CD4-positive, alpha-beta T cell treated with Interleukin-17A for 4 hours (primary cell): ENCODE measurements around the gene CLHC1.
"Not testable (repeated sequence)": the region's sequence is repeated elsewhere in the genome, so short reads cannot be mapped to it uniquely, and the experiment has no call there.

Experiments
- DNase-seq: peaks from one replicate; pipeline ENCODE4 v3.0.0-alpha.2; 2020; ENCODE audit warnings: mixed read lengths

The CLHC1 gene

DNA sequence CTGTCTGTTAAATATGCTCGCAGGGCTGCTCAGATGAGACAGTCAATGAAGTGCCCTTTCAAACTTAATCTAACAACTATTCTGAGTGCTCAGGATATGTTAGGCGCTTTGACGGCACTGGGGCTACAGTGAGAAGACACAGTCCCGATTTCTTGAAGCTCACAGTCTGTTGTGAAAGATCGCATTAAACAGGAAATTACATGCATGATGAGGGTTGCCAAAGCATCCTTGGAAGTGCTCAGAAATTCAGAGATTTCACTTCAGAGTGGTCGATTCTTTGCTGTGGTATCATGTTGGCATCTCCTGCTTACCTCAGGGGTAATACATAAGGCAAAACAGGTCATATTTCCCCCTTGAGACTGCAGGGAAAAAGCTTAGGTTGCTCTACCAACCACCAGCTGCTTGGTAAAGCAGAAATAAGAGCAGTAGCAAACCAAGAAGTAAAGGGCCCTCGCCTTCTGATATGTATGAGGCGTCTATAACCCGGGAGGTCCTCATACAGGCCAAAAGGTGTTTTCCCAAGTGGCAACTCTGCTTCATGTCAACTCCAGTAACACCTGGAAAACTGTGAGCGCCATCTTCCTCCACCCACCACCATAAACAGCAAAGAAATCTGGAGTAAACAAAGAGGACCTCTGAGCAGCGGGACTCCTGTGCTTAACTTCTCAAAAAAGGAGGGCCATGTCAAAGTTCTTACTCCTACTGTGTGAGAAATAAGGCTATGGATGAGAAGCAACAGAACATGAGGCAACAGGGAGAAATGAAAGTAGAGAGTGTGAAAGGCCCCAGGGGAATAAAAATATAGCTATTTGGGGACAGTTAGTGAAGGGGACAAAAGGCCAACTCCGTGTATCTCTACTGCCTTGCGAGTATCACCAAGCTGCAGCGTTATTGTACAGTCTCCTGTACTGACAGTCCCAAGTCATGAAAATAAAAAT is 79.3 kb downstream of the CLHC1 start:
- DNase-seq, result no peak

DNA sequence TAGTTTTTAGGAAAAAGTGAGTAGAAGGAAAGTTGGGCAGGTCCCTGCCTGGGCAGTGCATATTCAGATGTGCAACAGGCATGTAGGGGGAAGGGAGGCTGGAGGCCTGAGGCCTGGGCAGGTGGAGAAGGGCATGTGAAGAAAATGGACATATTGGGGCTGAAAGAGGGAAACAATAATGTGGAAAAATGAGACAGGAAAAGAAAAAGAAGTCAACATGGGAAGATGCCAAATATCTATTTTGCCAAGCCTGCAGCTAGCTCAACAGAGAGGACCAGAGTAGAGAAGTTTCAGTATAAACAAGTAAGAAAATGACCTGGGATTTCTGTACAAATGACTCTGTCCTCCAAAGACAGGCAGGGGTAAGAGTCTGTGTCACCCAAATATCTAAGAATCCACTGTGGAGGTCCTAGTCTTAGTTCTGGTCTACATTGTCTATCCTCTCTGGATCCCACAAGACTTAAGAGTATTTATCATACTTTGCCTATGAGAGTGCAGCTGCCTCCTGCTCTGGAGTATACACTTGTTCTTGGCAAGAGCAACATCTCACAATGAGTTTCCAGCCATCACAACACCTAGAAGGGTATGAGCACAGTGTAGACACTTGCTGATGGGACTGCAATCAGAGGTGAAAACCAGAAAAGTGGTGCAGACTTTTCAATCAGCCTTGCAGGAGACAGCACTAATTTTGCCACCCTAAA is 80.2 kb downstream of the CLHC1 start:
- no peak for DNase-seq

DNA sequence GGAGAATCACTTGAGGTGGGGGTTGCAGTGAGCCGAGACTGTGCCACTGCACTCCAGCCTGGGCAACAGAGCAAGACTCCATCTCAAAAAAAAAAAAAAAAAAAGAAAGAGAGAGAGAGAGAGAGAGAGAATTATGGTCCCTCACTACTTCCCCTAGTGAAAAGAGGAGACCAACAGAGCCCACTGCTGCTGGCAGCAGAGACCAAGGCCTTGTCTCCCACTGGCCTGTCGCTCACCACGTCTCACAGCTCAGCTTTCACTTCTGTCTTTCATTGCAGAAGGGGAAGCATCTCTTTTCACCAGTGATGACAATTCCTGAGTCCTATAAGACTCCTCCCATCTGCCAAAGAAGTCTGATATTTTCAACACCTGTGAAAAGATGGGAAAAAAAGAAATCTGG is 81.3 kb downstream of the CLHC1 start:
- DNase-seq, result no peak

DNA sequence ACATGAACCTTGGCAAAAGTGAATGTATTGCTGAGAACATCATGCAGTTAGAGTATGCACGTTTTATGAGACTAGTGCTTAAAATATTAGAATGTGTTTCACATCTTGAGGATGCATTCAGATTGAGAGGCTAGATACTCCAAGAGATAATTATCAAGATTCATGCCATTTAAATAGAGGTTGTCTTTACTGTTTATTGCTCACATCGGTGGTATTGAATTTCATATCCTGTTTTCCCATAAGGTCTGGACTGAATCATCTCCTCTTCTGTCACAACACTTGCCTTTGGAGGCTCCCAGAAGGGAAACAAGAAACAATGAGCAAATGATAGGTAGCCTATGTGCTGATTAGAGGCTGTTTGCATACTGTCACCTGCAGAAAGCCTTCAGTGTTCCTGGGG is 83.8 kb downstream of the CLHC1 start:
- no peak for DNase-seq

DNA sequence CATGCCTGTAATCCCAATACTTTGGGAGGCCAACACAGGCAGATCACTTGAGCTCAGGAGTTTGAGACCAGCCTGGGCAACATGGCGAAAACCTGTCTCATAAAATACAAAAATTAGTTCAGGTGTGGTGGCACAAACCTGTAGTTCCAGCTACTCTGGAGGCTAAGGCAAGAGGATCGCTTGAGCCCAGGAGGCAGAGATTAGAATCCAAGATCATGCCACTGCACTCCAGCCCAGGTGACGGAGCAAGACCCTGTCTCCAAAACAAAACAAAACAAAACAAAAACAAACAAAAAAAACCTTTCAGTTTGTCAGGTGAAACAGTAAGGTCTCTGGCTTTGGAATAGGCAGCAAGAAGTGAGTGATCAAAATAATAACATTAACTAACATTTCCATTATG is 84.6 kb downstream of the CLHC1 start:
- DNase-seq, result no peak

DNA sequence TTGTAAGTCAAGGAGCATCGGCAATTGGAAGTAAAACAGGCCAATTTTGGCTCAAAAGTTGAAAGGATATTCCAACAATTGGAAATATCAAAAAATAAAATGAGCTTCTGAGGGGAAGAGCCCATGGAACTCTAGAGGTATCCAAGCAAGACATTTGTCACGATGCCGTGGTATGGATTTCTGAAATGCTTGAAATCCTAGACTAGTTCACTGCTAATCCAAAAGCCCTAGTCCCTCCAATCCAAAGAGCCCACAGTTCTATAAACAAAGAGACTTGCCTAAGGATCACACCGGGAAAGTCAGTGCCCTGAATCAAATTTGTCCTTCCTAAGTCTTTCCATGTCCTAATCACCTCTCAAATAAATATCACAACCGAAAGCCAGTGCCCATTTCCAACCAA is 85.1 kb downstream of the CLHC1 start:
- DNase-seq, result no peak

DNA sequence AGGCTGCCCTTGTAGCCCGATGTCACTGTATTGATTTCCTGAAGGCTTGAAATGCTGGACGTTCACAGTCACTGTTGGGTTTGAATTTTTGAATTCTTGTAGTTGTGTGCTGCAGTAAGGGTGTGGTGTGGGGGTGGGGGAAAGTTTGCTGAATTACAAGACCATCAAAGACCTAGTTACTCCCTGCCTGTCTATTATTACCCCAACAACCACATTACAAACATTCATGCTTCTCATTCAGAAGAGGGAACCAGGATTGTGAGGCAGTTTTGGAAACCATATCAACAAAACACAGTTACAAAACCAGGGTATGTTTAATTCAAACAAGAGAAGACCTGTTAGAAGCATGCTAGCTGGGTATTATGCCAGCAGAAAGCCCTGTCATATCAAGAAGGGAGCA is 85.8 kb downstream of the CLHC1 start:
- no peak for DNase-seq

DNA sequence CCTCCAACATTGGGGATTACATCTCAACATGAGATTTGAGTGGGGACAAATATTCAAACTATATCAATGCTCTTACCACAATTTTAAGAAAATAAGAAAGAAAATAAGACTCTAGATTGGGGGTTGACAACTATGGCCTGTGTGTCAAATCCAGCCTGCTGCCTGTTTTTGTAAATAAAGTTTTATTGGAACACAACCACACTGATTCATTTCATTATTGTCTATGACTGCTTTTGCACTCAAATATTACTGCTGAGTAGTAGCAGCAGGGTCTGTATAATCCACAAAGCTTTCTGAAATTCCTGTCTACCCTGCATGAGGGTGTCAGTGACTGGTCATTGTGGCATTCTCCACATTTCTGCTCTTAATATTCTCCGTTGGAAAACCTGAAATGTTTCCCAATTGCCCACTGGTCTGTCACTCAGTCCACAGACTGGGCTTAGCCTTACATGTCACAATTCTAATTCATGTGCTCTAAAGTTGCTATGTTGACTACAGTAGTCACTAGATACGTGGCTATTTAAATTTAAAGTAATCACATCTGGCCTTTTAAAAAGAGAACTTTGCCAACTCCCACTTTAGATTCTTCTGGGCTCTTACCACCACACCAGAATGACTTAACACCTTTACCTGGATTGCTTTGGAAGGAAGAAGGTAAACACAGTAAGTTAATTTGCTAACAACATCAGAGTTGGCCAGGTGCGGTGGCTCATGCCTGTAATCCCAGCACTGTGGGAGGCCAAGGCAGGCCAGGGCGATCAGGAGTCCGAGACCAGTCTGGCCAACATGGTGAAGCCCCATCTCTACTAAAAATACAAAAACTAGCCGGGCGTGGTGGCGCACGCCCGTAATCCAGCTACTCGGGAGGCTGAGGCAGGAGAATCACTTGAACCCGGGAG is 86.9 kb downstream of the CLHC1 start:
- DNase-seq, result no peak

DNA sequence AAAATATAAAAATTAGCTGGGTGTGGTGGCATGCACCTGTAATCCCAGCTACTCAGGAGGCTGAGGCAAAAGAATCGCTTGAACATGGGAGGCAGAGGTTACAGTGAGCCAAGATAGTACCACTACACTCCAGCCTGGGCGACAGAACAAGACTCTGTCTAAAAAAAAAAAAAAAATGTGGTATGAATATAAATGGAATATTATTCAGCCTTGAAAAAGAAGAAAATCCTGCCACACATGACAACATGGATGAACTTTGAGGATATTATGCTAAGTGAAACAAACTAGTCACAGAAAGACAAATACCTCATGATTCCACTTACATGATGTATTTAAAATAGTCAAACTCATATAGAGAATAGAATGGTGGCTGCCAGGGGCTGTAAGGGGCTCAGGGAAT is 88.4 kb downstream of the CLHC1 start:
- not testable (repeated sequence) for DNase-seq

DNA sequence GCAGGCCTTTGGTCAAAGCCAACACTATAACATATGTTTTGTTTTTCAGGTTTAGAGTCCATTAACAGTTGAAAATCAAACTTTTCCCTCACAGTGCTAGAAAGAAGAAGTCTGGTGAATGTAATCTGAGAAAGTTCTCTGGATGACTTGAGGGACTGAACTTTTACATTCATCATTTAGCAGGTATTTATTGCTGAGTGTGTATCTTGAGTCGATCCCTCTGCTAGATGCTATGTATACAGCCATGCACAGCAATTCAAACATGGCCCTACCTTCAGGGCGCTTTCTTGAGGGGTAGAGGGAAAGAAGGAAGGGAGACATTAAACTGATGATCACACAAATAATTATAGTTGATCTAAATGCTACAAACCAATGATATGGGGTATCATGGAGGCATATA is 89.6 kb downstream of the CLHC1 start:
- DNase-seq, result no peak

DNA sequence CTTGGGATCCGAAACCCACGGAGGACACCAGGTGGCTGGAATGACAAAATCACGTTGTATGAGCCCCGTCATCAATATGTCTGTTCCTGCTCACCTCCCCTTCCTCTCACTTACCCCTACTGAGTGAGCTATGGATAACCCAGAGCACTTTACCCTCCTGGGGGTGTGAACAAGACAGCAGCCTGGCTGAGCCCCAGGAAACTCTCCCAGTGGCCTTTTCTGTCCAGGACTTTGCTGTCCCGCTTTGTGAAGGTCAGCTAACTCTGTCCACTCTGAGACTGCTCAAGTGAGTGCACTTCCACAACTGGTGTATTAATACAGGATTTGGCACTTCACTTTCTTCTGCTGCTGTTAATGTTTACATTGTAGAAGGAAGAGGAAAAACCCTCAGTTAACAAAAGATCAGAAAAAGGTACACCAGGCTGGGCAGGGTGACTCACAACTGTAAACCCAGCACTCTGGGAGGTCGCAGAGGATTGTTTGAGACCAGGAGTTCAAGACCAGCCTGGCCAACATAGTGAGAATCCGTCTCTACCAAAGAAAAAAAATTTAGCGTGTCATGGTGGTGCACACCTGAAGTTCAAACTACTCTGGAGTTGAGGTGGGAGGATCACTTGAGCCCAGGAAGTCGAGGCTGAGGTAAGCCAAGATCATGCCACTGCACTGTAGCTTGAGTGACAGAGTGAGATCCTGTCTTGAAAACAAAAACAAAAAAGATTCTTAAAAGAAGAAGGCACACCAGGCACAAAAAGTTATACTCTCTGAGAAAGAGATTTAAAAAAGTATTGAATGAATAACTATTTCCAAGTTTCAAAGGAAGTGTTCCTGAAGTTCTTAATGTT is 90.3 kb downstream of the CLHC1 start:
- peak; percentile 11 for DNase-seq

DNA sequence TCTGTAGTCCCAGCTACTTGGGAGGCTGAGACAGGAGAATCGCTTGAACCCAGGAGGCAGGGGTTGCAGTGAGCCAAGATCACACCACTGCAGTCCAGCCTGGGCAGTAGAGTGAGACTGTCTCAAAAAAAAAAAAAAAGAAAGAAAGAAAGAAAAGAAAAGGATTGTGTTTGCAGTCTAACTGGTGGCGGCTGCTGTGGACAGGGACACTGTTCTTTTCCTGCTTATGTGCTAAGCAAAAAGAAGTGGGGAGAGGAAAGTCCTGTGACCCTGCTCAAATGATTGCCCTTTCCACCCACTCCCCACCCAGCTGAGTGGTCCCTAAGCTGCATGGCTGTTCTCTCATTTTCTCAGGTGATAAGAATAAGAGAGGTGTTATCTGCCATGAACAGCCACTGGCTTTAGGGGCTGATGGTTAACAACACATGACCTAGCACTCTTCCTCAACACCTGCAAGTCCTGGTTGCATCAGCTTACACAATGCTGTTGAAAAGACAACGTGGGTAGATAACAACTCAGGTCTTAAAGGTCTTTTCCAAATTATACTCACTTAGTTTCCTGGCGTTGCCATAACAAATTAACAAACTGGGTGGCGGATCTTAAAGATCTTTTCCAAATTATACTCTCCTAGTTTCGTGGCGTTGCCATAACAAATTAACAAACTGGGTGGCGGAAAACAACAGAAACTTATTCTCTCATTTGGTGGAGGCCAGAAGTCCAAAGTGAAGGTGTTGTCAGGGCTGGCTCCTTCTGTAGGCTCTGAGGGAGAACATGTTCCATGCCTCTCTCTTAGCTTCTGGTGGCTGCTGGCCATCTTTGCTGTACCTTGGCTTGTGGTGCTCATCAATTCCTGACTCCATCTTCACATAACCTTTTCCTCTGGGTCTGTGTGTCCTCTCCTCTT is 91.5 kb downstream of the CLHC1 start:
- no peak for DNase-seq

DNA sequence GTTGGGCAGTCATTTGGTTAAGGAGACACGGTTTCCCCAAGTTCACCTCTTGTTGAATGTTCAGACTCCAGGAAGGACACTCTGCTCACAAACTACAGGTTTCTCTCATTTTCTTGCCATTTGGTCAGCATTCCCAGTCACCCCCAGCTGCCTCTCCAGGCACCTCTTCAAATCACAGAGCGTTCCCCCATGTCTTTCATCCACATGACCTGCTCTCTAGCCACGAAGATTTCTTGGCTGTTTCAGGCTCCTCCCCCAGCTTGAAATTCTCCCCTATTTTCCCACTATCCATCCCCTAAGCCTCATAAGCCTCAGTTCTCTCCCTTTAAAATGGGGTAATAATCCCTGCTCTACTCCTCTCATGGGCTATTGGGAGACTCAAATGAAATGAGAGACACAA is 92.8 kb downstream of the CLHC1 start:
- DNase-seq, result no peak

DNA sequence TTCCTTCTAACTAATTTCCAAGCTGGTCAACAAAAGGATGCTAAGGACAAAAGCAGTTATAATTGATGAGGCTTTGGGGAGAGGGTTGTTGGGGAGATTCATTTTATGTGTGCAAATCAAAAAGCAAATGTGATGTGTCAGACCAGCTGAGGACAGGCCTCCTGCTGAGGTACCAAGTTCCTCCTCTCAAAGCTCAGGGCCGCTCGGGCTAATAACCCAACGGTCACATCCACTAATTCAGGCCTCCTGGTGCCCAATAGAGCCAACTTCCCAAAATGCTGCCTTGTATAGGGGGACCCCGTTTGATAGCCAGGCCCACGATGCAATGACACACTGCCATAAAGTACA is 93.2 kb downstream of the CLHC1 start:
- DNase-seq, result no peak

DNA sequence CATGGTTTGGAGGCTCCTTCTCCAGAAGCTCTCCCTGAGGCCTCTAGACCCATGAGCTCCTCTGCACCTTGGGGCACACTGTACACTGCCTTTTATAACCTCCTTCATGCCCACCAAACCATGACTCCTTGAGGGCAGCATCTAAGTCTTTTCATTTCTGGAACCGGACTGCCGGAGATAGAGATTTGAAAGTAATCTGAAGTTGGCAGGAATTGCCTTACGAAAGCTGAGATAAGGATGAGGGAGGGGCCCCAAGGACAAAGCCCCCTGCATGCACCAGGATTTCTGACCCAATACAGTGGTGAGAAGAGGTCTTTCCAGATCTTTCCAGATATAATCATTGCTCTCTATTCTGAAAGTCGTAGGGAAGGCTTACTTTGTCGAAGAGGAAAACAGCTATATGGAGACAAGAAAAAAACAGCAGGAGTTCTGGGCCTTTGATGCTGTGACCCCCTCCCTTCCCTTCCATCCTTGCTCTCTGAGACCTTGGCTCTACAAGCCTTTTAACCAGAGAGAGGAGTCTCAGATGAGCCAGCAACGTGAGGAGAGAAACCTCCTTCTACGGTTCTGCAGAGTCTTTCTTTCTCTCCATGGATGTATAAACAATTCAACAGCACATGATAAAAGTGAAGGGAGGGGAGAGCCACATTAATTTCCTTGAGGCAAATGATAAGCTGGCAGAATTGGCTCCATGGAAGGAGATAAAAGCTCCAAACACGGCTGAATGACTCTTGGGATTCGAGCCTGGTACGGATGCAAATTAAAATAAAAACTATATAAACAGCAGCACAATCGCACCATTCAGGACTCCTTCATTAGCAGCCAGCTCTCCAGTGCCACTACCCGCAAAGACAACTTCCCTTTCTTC is 93.8 kb downstream of the CLHC1 start:
- no peak for DNase-seq

DNA sequence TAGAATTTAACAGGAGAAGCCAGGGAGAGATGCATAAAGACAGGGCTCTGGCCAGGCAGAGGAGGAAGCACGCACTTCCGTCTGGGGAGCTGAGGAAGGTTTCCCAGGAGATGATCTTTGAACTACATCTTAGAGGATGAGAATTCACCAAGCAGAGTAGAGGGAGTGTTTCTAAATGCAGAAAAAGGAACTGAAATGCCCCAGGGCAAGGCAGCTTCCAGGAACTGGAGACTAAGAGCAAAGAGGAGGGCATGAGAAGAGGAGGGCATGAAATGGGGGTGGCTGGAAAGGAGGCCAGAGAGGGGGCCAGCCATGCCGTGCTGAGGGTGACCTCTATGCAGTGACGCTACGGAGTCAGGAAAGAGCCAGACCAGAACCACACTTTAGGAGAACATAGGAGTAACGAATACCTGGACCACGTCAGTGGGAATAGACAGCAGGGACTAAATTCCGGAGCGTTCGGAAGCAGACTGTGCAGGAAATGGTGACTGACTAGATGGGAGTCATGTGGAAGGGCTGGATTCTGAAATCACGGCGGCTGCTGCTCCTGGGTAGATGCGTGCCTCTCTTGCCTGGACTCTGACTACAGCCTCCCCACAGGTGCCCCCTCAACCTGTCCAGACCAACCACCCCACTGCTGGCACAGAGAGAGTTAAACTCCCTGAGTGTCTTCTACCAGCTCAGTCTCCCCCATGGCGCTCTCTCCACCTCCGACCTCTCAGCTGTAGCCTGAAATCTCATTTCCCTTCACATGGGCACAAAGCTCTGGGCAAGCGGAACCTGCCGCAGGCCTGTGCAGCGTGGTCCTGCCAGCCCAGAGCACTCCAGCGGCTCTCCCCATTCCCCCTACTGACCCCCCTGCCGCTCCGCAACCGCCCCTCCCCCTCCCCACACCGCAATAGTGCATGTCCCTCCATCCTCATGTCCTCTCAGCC is 94.8 kb downstream of the CLHC1 start:
- DNase-seq, result no peak

DNA sequence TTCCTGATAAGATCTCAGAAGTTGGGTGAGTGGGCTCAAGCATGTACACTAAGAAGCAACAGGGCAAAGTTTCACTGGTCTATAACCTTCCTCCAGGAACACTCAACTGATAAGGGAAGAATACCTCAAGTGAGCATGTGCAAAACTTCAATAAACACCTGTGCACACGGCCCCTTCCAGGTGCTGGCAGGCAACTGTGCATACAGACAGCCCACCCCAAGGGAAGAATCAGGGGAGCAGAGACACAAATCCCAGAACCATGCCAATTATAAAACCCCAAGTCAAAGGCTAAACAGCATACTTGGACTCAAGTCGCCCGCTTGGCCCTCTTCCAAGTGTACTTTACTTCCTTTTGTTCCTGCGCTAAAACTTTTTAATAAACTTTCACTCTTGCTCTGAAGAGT is 96.0 kb downstream of the CLHC1 start:
- no peak for DNase-seq

DNA sequence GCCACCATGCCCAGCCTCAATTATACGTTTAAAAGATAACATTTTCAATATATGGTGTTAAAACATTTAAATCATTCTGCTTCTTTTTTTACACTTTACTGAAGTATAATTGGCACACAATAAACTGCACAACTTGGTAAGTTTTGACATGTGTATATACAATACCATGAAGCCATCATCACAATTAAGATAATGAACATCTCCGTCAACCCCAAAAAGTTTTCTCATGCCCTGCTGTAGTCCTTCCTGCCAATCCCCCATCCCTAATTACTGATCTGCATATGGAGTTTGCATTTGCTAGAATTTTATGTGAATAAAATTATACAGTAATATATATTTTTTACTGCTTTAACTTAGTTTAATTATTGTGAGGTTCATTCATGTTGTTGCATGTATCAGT is 96.6 kb downstream of the CLHC1 start:
- no peak for DNase-seq

DNA sequence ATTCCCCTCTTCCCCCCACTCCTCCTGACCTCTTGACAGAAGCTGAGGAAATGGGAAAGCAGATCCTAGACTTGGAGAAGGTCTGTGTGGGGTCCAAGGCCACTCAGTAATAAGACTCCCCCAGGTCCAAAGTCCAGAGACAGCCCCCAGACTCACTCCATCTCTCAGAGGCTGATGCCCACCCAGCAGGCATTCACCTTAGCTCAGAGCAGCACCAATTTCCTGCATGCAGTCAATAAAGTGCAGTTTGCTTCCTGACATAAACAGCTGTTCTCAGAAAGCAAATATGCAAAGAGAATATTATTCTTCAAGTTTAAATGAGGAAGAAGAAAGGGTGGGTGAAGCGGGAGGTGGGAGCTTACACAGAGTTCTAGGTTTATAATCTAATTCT is 97.8 kb downstream of the CLHC1 start:
- DNase-seq, result peak; percentile 24
